Fibroblast of pulmonary artery (primary cell): ENCODE data around the gene KCNK7.

Experiments used
- DNase-seq: peaks from one replicate; pipeline ENCODE4 v3.0.0-alpha.2; 2010; ENCODE audit warnings: low read depth
- H3K4me3 ChIP-seq: replicated peaks from 2 replicates; pipeline ENCODE4 v1.5.1; 2011; ENCODE audit warnings: low read depth, mild to moderate bottlenecking, control low read depth, low read length, moderate library complexity
- CTCF ChIP-seq: IDR thresholded peaks from 2 replicates; pipeline ENCODE4 v1.5.1; 2011; ENCODE audit warnings: mild to moderate bottlenecking, control low read depth, low read length, inconsistent platforms; ENCODE audit errors: missing control alignments

KCNK7 gene

GRCh38 chr11:65576232-65576866 lies 19.3 kb downstream of the KCNK7 start:
- no peak for TF ChIP-seq CTCF
- DNase-seq: no peak

GRCh38 chr11:65575568-65576231 lies 19.9 kb downstream of the KCNK7 start, which contains the start of gene EHBP1L1:
TSS of gene EHBP1L1 (plus strand) at chr11:65576053. CDS start at chr11:65576303, 250 bp downstream.
- peak within 1 kb of the TSS; percentile 65 for H3K4me3 ChIP-seq
- DNase-seq: peak; percentile 55
- no peak for TF ChIP-seq CTCF

More at GRCh38 chr11:65576232-65576866, 19.3 kb downstream of the KCNK7 start:
- H3K4me3 ChIP-seq: peak overlapping the region; percentile 65

GRCh38 chr11:65574811-65575567 lies 20.6 kb downstream of the KCNK7 start:
- no peak for TF ChIP-seq CTCF
- peak overlapping the region; percentile 65 for H3K4me3 ChIP-seq
- no peak for DNase-seq

- H3K4me3 ChIP-seq: peak overlapping the region; percentile 65
- peak; percentile 98 for DNase-seq
- peak; percentile 39 for TF ChIP-seq CTCF
Measured at GRCh38 chr11:65574109-65574810, 21.3 kb downstream of the KCNK7 start.

GRCh38 chr11:65573391-65574079 lies 22.1 kb downstream of the KCNK7 start:
- DNase-seq: no peak
- peak overlapping the region; percentile 59 for H3K4me3 ChIP-seq
- TF ChIP-seq CTCF: no peak
